GM21360 (cell line): Measurements from ENCODE around the gene NAA15.
"Not testable (repeated sequence)": the region's sequence is repeated elsewhere in the genome, so short reads cannot be mapped to it uniquely, and the experiment has no call there.

Experiments used
- ATAC-seq: cut with Tn5 transposase; IDR thresholded peaks from one replicate; pipeline ENCODE4 v1.9.1; 2021; ENCODE audit warnings: mild to moderate bottlenecking, moderate library complexity; ENCODE audit not compliant: unreplicated experiment

NAA15 gene

GRCh38 chr4:139301113-139301820, at the start of gene NAA15:
TSS of gene NAA15 (plus strand) at chr4:139301505. CDS start at chr4:139301778, 273 bp downstream.
- ATAC-seq, result peak; percentile 81

GRCh38 chr4:139253046-139253445, 48.3 kb upstream of the NAA15 start:
- ATAC-seq, result no peak

GRCh38 chr4:139253713-139254112, 47.6 kb upstream of the NAA15 start:
- ATAC-seq, result no peak

GRCh38 chr4:139255581-139255980, 45.7 kb upstream of the NAA15 start:
- not testable (repeated sequence) for ATAC-seq

GRCh38 chr4:139256349-139256748, 45.0 kb upstream of the NAA15 start:
- no peak for ATAC-seq

- ATAC-seq, result no peak
These were observed 35.7 kb upstream of the NAA15 start for GRCh38 chr4:139265654-139266053.

GRCh38 chr4:139266208-139266582, 35.1 kb upstream of the NAA15 start:
- ATAC-seq, result no peak

- peak; percentile 97 for ATAC-seq
These were observed 34.6 kb upstream of the NAA15 start for GRCh38 chr4:139266583-139267257.

- no peak for ATAC-seq
These were observed 34.0 kb upstream of the NAA15 start for GRCh38 chr4:139267301-139267700.

- ATAC-seq, result no peak
These were observed 27.5 kb upstream of the NAA15 start for GRCh38 chr4:139273835-139274234.

GRCh38 chr4:139274790-139275189, 26.5 kb upstream of the NAA15 start:
- ATAC-seq, result no peak

- ATAC-seq, result no peak
These were observed 26.0 kb upstream of the NAA15 start for GRCh38 chr4:139275281-139275735.

- ATAC-seq, result no peak
These were observed 22.8 kb upstream of the NAA15 start for GRCh38 chr4:139278485-139278884.

- ATAC-seq, result no peak
These were observed 22.2 kb upstream of the NAA15 start for GRCh38 chr4:139278912-139279759.

- peak; percentile 51 for ATAC-seq
These were observed 21.3 kb upstream of the NAA15 start, which contains the start of gene MGARP for GRCh38 chr4:139279760-139280620. TSS of gene MGARP (minus strand) at chr4:139280225. CDS start at chr4:139280158, 67 bp downstream.

- ATAC-seq, result no peak
These were observed 19.1 kb upstream of the NAA15 start for GRCh38 chr4:139282065-139282720.

- no peak for ATAC-seq
These were observed 18.6 kb upstream of the NAA15 start for GRCh38 chr4:139282721-139283075.

GRCh38 chr4:139286186-139286698, 15.1 kb upstream of the NAA15 start:
- ATAC-seq, result no peak

- ATAC-seq, result peak; percentile 88
These were observed 5.9 kb upstream of the NAA15 start for GRCh38 chr4:139295206-139295941.
